Measurements from ENCODE around the gene TALDO1. TPM values are rescaled to one million over a fixed set of nuclear protein-coding genes. Genes with fewer than 3 reads are reported as not detected.

Gene TALDO1
- total and polyA plus RNA-seq, 3 experiments from 2014 or later: 184 to 246 (median 245) TPM

DNA sequence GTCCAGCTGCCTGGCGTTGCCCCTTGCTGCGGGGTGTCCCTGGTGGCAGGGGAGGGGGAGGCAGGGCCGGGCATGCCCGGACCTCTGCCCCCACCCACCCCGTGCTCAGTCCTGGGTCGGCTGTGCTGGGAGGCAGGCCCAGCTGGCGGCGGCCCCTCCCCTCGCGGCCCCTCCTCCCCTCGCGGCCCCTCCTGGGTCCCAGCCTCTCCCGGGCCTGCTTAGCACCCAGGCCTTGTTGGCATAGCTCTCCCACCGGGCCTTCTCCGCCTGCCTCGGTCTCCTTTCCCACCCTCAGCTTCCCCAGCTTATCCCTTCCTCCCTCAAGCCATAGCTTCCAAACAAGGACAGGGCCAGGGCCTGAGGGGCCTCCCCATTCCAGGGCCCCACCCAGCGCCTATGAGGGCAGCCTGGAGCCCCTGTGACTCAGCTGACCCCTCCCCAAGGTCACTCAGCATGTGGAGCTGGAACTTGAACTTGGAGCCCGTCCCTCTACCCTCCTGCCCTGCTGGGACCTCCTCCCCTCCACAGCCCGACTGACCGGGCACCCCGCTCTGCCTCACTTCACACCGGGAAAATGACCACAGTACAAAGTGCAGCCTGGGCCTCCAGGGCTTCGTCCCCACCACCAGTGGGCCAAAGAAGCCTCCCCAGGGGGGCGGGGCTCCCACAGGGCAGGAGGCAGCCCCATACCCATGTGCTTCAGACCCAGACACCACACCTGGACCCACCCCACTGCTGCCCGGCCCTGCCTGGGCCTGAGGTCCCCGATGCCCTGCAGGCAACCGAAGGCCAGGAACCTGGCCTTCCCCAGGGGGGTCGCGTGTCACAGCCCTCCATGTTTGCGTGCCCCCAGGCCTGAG is 40.1 kb upstream of the TALDO1 start:
- Histone ChIP-seq H3K27me3 (ENCODE audit: insufficient read depth, low read length, poor library complexity, severe bottlenecking) (peaks cover 14% of the 10 kb centered on the region), H3K4me3 (ENCODE audit: low read length) (no peak overlapping the region), H3K9me3 (ENCODE audit: low read length) (no peaks in the 10 kb centered on the region), H3K36me3 (ENCODE audit: insufficient read depth, low read length) (no peaks in the 10 kb centered on the region), H3K27ac (ENCODE audit: low read depth, low read length) (no peak overlapping the region), H3K4me1 (ENCODE audit: insufficient read depth, low read length) (no peaks in the 10 kb centered on the region)
- ChIA-PET POLR2A (interaction anchor here (0.6 to 1.9 kb wide), 2 partner anchors 12 to 35 kb away, joined by 7 to 9 read pairs; partner anchors contain the start of genes DEAF1 and TMEM80), CTCF (interaction anchor here (0.8 to 1.0 kb wide), 2 partner anchors 20 to 119 kb away, joined by 3 to 4 read pairs; no protein-coding TSS in a partner anchor)
- DNase-seq: no peak
- Mint-ChIP-seq H3K27me3 (peaks cover 10 to 26% of the 10 kb centered on the region in 2 donors), H3K36me3 (peaks cover 0 to 3% (median 0%) of the 10 kb centered on the region in 3 donors), H3K27ac (no peak overlapping the region), H3K4me1 (peaks cover 2 to 15% (median 4%) of the 10 kb centered on the region in 3 donors), H3K4me3 (peak overlapping the region in 3 of 7 donors; percentile 20 to 25 (median 20)), H3K9me3 (no peaks in the 10 kb centered on the region)

DNA sequence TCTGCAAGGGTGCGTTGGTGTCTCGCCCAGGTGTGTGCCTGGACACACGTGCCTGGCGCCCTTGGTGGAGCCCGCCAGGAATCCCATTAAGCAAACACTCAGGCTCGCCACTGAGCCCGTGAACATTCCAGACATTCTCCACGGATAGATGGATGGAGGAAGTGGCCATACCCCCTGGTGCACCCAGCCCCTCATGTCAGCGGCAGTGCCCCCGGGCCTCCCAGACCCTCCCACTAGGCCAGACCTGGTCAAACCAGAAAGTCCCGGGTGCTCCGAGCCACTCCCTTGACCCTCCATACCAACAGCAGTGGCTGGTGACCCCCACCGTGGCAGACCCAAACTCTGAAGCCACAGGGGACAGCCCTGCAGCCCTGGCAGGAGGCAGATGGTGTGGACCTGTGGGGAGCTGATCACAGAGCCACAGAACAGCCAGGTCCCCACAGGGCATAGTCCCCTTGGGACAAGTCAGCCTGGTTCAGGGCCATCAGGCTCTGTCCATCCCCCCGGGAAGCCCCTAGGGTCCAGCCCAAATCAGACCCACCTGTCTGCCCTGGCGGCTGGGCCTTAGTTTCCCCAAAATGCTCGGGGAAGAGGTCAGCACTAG is 39.3 kb upstream of the TALDO1 start:
- Mint-ChIP-seq H3K27ac (no peak overlapping the region), H3K9me3 (no peaks in the 10 kb centered on the region), H3K36me3 (peaks cover 0 to 3% (median 0%) of the 10 kb centered on the region in 3 donors), H3K27me3 (peaks cover 10 to 26% of the 10 kb centered on the region in 2 donors), H3K4me1 (peaks cover 2 to 15% (median 4%) of the 10 kb centered on the region in 3 donors), H3K4me3 (no peak overlapping the region)
- H3K36me3 ChIP-seq (ENCODE audit: insufficient read depth, low read length): no peaks in the 10 kb centered on the region
- ChIA-PET POLR2A (no interaction called here), CTCF (no interaction called here)
- DNase-seq: no peak
- no peaks in the 10 kb centered on the region for H3K9me3 ChIP-seq (ENCODE audit: low read length)
- H3K4me3 ChIP-seq (ENCODE audit: low read length): no peak overlapping the region
- H3K27ac ChIP-seq (ENCODE audit: low read depth, low read length): no peak overlapping the region
- H3K27me3 ChIP-seq (ENCODE audit: insufficient read depth, low read length, poor library complexity, severe bottlenecking): peaks cover 14% of the 10 kb centered on the region
- H3K4me1 ChIP-seq (ENCODE audit: insufficient read depth, low read length): no peaks in the 10 kb centered on the region

DNA sequence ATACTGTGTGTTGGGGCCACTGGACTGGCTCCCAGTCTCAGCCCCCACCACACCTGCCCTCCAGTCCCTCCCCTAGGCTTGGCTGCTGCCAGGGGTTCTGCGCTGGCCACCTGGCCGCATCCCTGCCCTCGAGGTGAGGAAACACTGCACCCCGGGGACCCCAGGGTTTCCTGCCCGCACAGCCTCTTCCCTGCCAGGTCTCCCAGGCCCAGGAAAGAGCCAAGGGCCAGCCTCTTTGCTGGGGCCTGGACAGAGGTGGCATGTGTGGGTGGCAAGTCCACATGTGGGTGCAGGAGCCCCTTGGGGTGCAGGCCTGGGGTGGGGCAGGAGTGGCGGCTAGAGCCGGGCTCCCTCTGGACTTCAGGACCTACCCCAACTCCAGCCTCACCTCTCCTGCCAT is 38.8 kb upstream of the TALDO1 start:
- no peak for DNase-seq
- ChIA-PET POLR2A (no interaction called here), CTCF (no interaction called here)
- Mint-ChIP-seq H3K27me3 (peaks cover 12 to 26% of the 10 kb centered on the region in 2 donors), H3K9me3 (no peaks in the 10 kb centered on the region), H3K36me3 (peaks cover 0 to 3% (median 0%) of the 10 kb centered on the region in 3 donors), H3K4me3 (no peak overlapping the region), H3K27ac (no peak overlapping the region), H3K4me1 (peaks cover 2 to 15% (median 4%) of the 10 kb centered on the region in 3 donors)
- Histone ChIP-seq H3K4me3 (ENCODE audit: low read length) (no peak overlapping the region), H3K4me1 (ENCODE audit: insufficient read depth, low read length) (no peaks in the 10 kb centered on the region), H3K9me3 (ENCODE audit: low read length) (no peaks in the 10 kb centered on the region), H3K27ac (ENCODE audit: low read depth, low read length) (no peak overlapping the region), H3K36me3 (ENCODE audit: insufficient read depth, low read length) (no peaks in the 10 kb centered on the region), H3K27me3 (ENCODE audit: insufficient read depth, low read length, poor library complexity, severe bottlenecking) (peaks cover 14% of the 10 kb centered on the region)

DNA sequence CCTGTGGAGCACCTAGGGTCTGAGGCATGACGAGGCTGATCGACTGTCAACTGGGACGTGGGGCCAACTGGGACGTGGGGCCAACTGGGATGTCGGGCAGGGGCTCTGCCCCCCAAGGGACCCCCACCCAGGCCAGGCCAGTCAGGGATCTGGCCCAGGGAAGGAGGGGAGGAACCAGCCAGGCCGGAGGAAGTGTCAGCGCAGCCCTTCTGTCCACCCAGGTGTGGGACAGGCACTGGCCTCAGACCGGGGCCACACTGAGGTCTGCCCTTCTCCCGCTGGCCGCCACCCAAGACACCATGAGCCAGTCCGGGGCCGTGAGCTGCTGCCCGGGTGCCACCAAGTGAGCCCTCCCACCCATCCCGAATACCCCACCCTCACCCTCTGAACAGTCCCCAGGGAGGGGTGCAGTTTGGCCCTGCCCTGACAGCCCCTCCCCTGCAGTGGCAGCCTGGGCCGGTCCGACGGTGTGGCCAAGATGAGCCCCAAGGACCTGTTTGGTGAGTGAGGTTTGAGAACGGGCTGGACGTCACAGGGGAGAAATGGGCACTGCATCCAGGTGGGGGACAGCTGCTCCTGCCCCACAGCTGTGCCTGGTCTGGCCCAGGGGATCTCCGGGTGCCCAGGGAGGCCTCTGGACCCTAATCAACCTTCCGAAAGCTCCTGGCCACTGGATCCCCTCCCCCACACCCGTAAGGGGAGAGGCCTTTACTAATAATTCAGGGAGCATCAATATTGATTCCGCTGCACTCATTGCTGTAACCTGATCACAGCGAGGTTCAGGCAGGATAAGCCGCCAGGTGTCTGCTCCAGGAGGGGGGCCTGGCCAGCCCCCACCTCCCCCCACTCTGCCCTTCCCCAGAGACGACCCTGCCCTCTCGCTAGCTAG is 37.9 kb upstream of the TALDO1 start:
- peaks cover 0 to 13% (median 0%) of the 10 kb centered on the region in 3 donors for H3K4me1 Mint-ChIP-seq
- Histone ChIP-seq H3K27me3 (ENCODE audit: insufficient read depth, low read length, poor library complexity, severe bottlenecking) (peaks cover 14% of the 10 kb centered on the region), H3K36me3 (ENCODE audit: insufficient read depth, low read length) (no peaks in the 10 kb centered on the region), H3K4me3 (ENCODE audit: low read length) (no peak overlapping the region), H3K9me3 (ENCODE audit: low read length) (no peaks in the 10 kb centered on the region), H3K4me1 (ENCODE audit: insufficient read depth, low read length) (no peaks in the 10 kb centered on the region), H3K27ac (ENCODE audit: low read depth, low read length) (no peak overlapping the region)
- ChIA-PET POLR2A (interaction anchor here (0.6 kb wide), 1 partner anchor 46 kb away, joined by 4 read pairs; no protein-coding TSS in a partner anchor), CTCF (no interaction called here)
- DNase-seq: no peak
- peaks cover 12 to 26% of the 10 kb centered on the region in 2 donors for H3K27me3 Mint-ChIP-seq
- H3K9me3 Mint-ChIP-seq: no peaks in the 10 kb centered on the region
- no peak overlapping the region for H3K4me3 Mint-ChIP-seq
- no peaks in the 10 kb centered on the region for H3K36me3 Mint-ChIP-seq
- H3K27ac Mint-ChIP-seq: no peak overlapping the region

DNA sequence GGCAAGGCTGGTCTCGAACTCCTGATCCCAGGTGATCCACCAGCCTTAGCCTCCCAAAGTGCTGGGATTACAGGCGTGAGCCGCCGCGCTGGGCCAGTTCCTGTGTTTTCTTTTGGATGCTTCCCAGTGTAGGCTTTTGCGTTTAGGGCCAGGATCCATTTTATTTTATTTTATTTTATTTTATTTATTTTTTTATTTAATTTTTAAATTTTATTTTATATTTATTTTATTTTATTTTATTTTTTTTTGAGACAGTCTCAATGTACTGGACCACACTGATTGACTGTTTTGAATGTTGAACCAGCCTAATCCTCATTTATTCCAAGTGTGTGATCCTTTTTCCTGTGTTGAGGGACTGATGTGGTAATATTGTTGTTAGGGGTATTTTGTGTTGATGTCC is 32.8 kb upstream of the TALDO1 start:
- CTCF ChIA-PET: interaction anchor here (1.1 kb wide), 1 partner anchor 13 kb away, joined by 3 read pairs; no protein-coding TSS in a partner anchor
- Mint-ChIP-seq H3K27me3 (peaks cover 19 to 29% of the 10 kb centered on the region in 2 donors), H3K36me3 (no peaks in the 10 kb centered on the region)

DNA sequence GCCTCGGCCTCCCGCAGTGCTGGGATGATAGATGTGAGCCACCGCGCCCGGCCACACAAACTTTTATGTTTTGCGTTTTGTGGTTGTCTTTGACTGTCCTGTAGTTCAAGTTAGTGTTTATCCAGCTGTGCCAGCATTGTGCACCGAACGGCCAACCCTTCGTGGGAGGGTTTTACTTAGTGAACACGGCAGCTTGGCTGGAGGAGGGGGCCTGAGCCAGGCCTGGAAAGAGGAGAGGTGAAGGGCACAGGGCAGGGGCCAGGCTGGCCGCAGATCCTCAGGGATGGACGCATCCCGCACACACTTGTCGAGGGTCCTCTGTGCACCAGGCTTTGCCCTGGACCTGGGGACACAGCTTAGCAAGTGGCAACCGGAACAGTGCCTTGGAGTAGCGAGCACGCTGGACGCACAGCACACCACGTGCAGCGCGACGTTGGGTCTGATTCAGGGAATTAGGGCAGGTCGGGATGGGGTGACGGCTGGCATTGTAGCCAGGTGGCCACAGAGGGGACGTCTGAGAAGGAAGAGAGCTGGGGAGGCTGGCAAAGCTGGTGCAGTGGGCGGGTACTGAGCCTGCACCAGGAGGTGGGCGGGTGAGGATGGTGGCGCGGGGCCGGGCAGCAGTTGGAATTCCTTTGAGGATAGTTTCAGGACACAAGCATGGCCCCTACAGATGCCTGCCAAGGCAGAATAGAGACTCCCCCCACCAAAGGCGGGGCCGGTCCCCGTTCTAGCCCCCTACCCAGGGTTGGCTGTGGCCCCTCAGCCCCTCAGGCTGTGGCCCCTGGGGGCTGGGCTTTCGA is 27.8 kb upstream of the TALDO1 start:
- Mint-ChIP-seq H3K27ac (peak overlapping the region in 2 of 8 donors; percentile 47 to 64), H3K4me3 (peak overlapping the region in 6 of 7 donors; percentile 29 to 81 (median 46)), H3K27me3 (peaks cover 14 to 34% of the 10 kb centered on the region in 2 donors), H3K9me3 (peaks cover 0 to 6% (median 0%) of the 10 kb centered on the region in 5 donors), H3K4me1 (peaks cover 7 to 31% (median 11%) of the 10 kb centered on the region in 3 donors), H3K36me3 (no peaks in the 10 kb centered on the region)
- Histone ChIP-seq H3K4me3 (ENCODE audit: low read length) (no peak overlapping the region), H3K36me3 (ENCODE audit: insufficient read depth, low read length) (no peaks in the 10 kb centered on the region), H3K27me3 (ENCODE audit: insufficient read depth, low read length, poor library complexity, severe bottlenecking) (peaks cover 19% of the 10 kb centered on the region), H3K27ac (ENCODE audit: low read depth, low read length) (no peak overlapping the region), H3K4me1 (ENCODE audit: insufficient read depth, low read length) (peaks cover 21% of the 10 kb centered on the region), H3K9me3 (ENCODE audit: low read length) (no peaks in the 10 kb centered on the region)
- ChIA-PET CTCF (interaction anchor here (1.0 to 1.4 kb wide), 4 partner anchors 8 to 165 kb away, joined by 3 to 5 read pairs (median 3); partner anchors contain the start of gene TMEM80), POLR2A (no interaction called here)
- DNase-seq: no peak

More for the DNA sequence above, 32.8 kb upstream of the TALDO1 start:
- no peak for DNase-seq
- POLR2A ChIA-PET: no interaction called here
- no peak overlapping the region for H3K27ac ChIP-seq (ENCODE audit: low read depth, low read length)
- Mint-ChIP-seq H3K27ac (no peak overlapping the region), H3K4me1 (peaks cover 0 to 10% (median under 1%) of the 10 kb centered on the region in 3 donors), H3K9me3 (peaks cover 0 to 6% (median 0%) of the 10 kb centered on the region in 5 donors), H3K4me3 (peak overlapping the region in 1 of 7 donors; percentile 7)
- H3K4me3 ChIP-seq (ENCODE audit: low read length): no peak overlapping the region
- H3K4me1 ChIP-seq (ENCODE audit: insufficient read depth, low read length): no peaks in the 10 kb centered on the region
- no peaks in the 10 kb centered on the region for H3K27me3 ChIP-seq (ENCODE audit: insufficient read depth, low read length, poor library complexity, severe bottlenecking)
- H3K36me3 ChIP-seq (ENCODE audit: insufficient read depth, low read length): no peaks in the 10 kb centered on the region
- H3K9me3 ChIP-seq (ENCODE audit: low read length): no peaks in the 10 kb centered on the region
